ENCODE results near the gene TPPP3.

The TPPP3 gene

GRCh38 chr16:67423015-67423414 is 29.7 kb upstream of the TPPP3 start:
- H3K23ac ChIP-seq (ENCODE audit: low read length in 2 of 2) = no peak overlapping the region
- no peaks in the 10 kb centered on the region for H3K9me3 ChIP-seq (ENCODE audit: control insufficient read depth, low read length)
- H2BK120ac ChIP-seq (ENCODE audit: low read depth, low read length) = no peak overlapping the region
- no peak overlapping the region for H2BK15ac ChIP-seq (ENCODE audit: low read depth, poor library complexity, severe bottlenecking)
- no peak for DNase-seq
- H3K27me3 ChIP-seq (ENCODE audit: control insufficient read depth in 1 of 2, insufficient read depth in 1 of 2, low read length in 2 of 2) = peaks cover 0 to 67% of the 10 kb centered on the region in 2 experiments
- H2AK5ac ChIP-seq (ENCODE audit: low read length, severe bottlenecking) = no peak overlapping the region
- H3K4me1 ChIP-seq (ENCODE audit: control insufficient read depth, insufficient read depth, low read depth, low read length) = no peaks in the 10 kb centered on the region
- no peaks in the 10 kb centered on the region for H3K36me3 ChIP-seq (ENCODE audit: control insufficient read depth in 1 of 2, insufficient read depth in 2 of 2, low read depth in 1 of 2, low read length in 2 of 2)
- no peak overlapping the region for H4K91ac ChIP-seq (ENCODE audit: low read length)
- no peak overlapping the region for H3K27ac ChIP-seq (ENCODE audit: low read length, poor library complexity, severe bottlenecking)
- no peak overlapping the region for H3K4ac ChIP-seq (ENCODE audit: low read depth in 1 of 2, low read length in 2 of 2)
- no peak overlapping the region for H3K18ac ChIP-seq (ENCODE audit: low read depth in 1 of 2, low read length in 2 of 2)
- no peak overlapping the region for H3K4me3 ChIP-seq (ENCODE audit: insufficient read depth in 1 of 2, low read depth in 1 of 2, low read length in 2 of 2)
- no peak overlapping the region for H3K9ac ChIP-seq (ENCODE audit: low read length)
- H2BK5ac ChIP-seq (ENCODE audit: low read depth, low read length, poor library complexity, severe bottlenecking) = no peak overlapping the region
- H2BK12ac ChIP-seq (ENCODE audit: low read length in 2 of 2) = no peak overlapping the region
- no peak overlapping the region for H4K8ac ChIP-seq (ENCODE audit: low read length)
- no peak overlapping the region for H2AFZ ChIP-seq (ENCODE audit: low read depth, low read length)
- 92% methylated on average over 4 of the region's 5 CpGs for WGBS
- no peaks in the 10 kb centered on the region for H3K79me1 ChIP-seq (replicated peaks; ENCODE audit: low read length, poor library complexity, severe bottlenecking)
- H3K4me2 ChIP-seq (ENCODE audit: low read length, poor library complexity, severe bottlenecking) = no peak overlapping the region
- no peak overlapping the region for H3K14ac ChIP-seq (ENCODE audit: low read length in 2 of 2)

- no peak overlapping the region for H4K8ac ChIP-seq (ENCODE audit: low read length)
- H2BK12ac ChIP-seq (ENCODE audit: low read length in 2 of 2) = no peak overlapping the region
- H3K23ac ChIP-seq (ENCODE audit: low read length in 2 of 2) = no peak overlapping the region
- no peak overlapping the region for H3K4ac ChIP-seq (ENCODE audit: low read depth in 1 of 2, low read length in 2 of 2)
- no peaks in the 10 kb centered on the region for H3K9me3 ChIP-seq (ENCODE audit: control insufficient read depth, low read length)
- no peak overlapping the region for H3K9ac ChIP-seq (ENCODE audit: low read length)
- no peak overlapping the region for H4K91ac ChIP-seq (ENCODE audit: low read length)
- no peaks in the 10 kb centered on the region for H3K36me3 ChIP-seq (ENCODE audit: control insufficient read depth in 1 of 2, insufficient read depth in 2 of 2, low read depth in 1 of 2, low read length in 2 of 2)
- H3K4me1 ChIP-seq (ENCODE audit: control insufficient read depth, insufficient read depth, low read depth, low read length) = peaks cover 2% of the 10 kb centered on the region
- no peak overlapping the region for H3K27ac ChIP-seq (ENCODE audit: low read length, poor library complexity, severe bottlenecking)
- no peak overlapping the region for H2BK5ac ChIP-seq (ENCODE audit: low read depth, low read length, poor library complexity, severe bottlenecking)
- no peak overlapping the region for H3K4me3 ChIP-seq (ENCODE audit: insufficient read depth in 1 of 2, low read depth in 1 of 2, low read length in 2 of 2)
- H3K4me2 ChIP-seq (ENCODE audit: low read length, poor library complexity, severe bottlenecking) = no peak overlapping the region
- H3K27me3 ChIP-seq (ENCODE audit: control insufficient read depth in 1 of 2, insufficient read depth in 1 of 2, low read length in 2 of 2) = peaks cover 0 to 48% of the 10 kb centered on the region in 2 experiments
- no peak overlapping the region for H3K18ac ChIP-seq (ENCODE audit: low read depth in 1 of 2, low read length in 2 of 2)
- no peak overlapping the region for H2BK15ac ChIP-seq (ENCODE audit: low read depth, poor library complexity, severe bottlenecking)
- H2BK120ac ChIP-seq (ENCODE audit: low read depth, low read length) = no peak overlapping the region
- H2AFZ ChIP-seq (ENCODE audit: low read depth, low read length) = no peak overlapping the region
- no peak for DNase-seq
- no peak overlapping the region for H2AK5ac ChIP-seq (ENCODE audit: low read length, severe bottlenecking)
- no peaks in the 10 kb centered on the region for H3K79me1 ChIP-seq (replicated peaks; ENCODE audit: low read length, poor library complexity, severe bottlenecking)
- 67% methylated on average over 4 of the region's 4 CpGs for WGBS
- H3K14ac ChIP-seq (ENCODE audit: low read length in 2 of 2) = no peak overlapping the region
These were observed 27.7 kb upstream of the TPPP3 start for GRCh38 chr16:67421030-67421429.

- H3K9me3 ChIP-seq (ENCODE audit: control insufficient read depth, low read length) = no peaks in the 10 kb centered on the region
- H3K36me3 ChIP-seq (ENCODE audit: control insufficient read depth in 1 of 2, insufficient read depth in 2 of 2, low read depth in 1 of 2, low read length in 2 of 2) = no peaks in the 10 kb centered on the region
- no peak overlapping the region for H2AFZ ChIP-seq (ENCODE audit: low read depth, low read length)
- H3K14ac ChIP-seq (ENCODE audit: low read length in 2 of 2) = no peak overlapping the region
- H2BK15ac ChIP-seq (ENCODE audit: low read depth, poor library complexity, severe bottlenecking) = no peak overlapping the region
- WGBS = 68% methylated on average over 2 of the region's 3 CpGs
- no peak overlapping the region for H2BK5ac ChIP-seq (ENCODE audit: low read depth, low read length, poor library complexity, severe bottlenecking)
- H3K4ac ChIP-seq (ENCODE audit: low read depth in 1 of 2, low read length in 2 of 2) = no peak overlapping the region
- H4K8ac ChIP-seq (ENCODE audit: low read length) = no peak overlapping the region
- H3K79me1 ChIP-seq (replicated peaks; ENCODE audit: low read length, poor library complexity, severe bottlenecking) = peaks cover 3% of the 10 kb centered on the region
- H3K4me3 ChIP-seq (ENCODE audit: insufficient read depth in 1 of 2, low read depth in 1 of 2, low read length in 2 of 2) = no peak overlapping the region
- H2AK5ac ChIP-seq (ENCODE audit: low read length, severe bottlenecking) = no peak overlapping the region
- H3K4me2 ChIP-seq (ENCODE audit: low read length, poor library complexity, severe bottlenecking) = no peak overlapping the region
- H3K27ac ChIP-seq (ENCODE audit: low read length, poor library complexity, severe bottlenecking) = no peak overlapping the region
- H3K18ac ChIP-seq (ENCODE audit: low read depth in 1 of 2, low read length in 2 of 2) = no peak overlapping the region
- H3K27me3 ChIP-seq (ENCODE audit: control insufficient read depth in 1 of 2, insufficient read depth in 1 of 2, low read length in 2 of 2) = peaks cover 0 to 37% of the 10 kb centered on the region in 2 experiments
- peaks cover 2% of the 10 kb centered on the region for H3K4me1 ChIP-seq (ENCODE audit: control insufficient read depth, insufficient read depth, low read depth, low read length)
- no peak overlapping the region for H3K23ac ChIP-seq (ENCODE audit: low read length in 2 of 2)
- H3K9ac ChIP-seq (ENCODE audit: low read length) = no peak overlapping the region
- no peak overlapping the region for H2BK120ac ChIP-seq (ENCODE audit: low read depth, low read length)
- no peak overlapping the region for H4K91ac ChIP-seq (ENCODE audit: low read length)
- DNase-seq = no peak
- H2BK12ac ChIP-seq (ENCODE audit: low read length in 2 of 2) = no peak overlapping the region
These were observed 26.6 kb upstream of the TPPP3 start for GRCh38 chr16:67419931-67420330.

GRCh38 chr16:67419502-67419901 is 26.2 kb upstream of the TPPP3 start:
- no peak overlapping the region for H4K91ac ChIP-seq (ENCODE audit: low read length)
- no peak overlapping the region for H2AFZ ChIP-seq (ENCODE audit: low read depth, low read length)
- no peak overlapping the region for H3K27ac ChIP-seq (ENCODE audit: low read length, poor library complexity, severe bottlenecking)
- no peak overlapping the region for H4K8ac ChIP-seq (ENCODE audit: low read length)
- H3K36me3 ChIP-seq (ENCODE audit: control insufficient read depth in 1 of 2, insufficient read depth in 2 of 2, low read depth in 1 of 2, low read length in 2 of 2) = peaks cover 0 to 2% of the 10 kb centered on the region in 2 experiments
- H2BK5ac ChIP-seq (ENCODE audit: low read depth, low read length, poor library complexity, severe bottlenecking) = no peak overlapping the region
- H3K27me3 ChIP-seq (ENCODE audit: control insufficient read depth in 1 of 2, insufficient read depth in 1 of 2, low read length in 2 of 2) = peaks cover 0 to 33% of the 10 kb centered on the region in 2 experiments
- H3K18ac ChIP-seq (ENCODE audit: low read depth in 1 of 2, low read length in 2 of 2) = no peak overlapping the region
- no peak overlapping the region for H3K14ac ChIP-seq (ENCODE audit: low read length in 2 of 2)
- H3K4me1 ChIP-seq (ENCODE audit: control insufficient read depth, insufficient read depth, low read depth, low read length) = peaks cover 2% of the 10 kb centered on the region
- H3K4ac ChIP-seq (ENCODE audit: low read depth in 1 of 2, low read length in 2 of 2) = no peak overlapping the region
- no peak overlapping the region for H2BK15ac ChIP-seq (ENCODE audit: low read depth, poor library complexity, severe bottlenecking)
- no peak overlapping the region for H3K9ac ChIP-seq (ENCODE audit: low read length)
- H3K4me3 ChIP-seq (ENCODE audit: insufficient read depth in 1 of 2, low read depth in 1 of 2, low read length in 2 of 2) = no peak overlapping the region
- no peak overlapping the region for H2BK12ac ChIP-seq (ENCODE audit: low read length in 2 of 2)
- no peak overlapping the region for H2AK5ac ChIP-seq (ENCODE audit: low read length, severe bottlenecking)
- no peaks in the 10 kb centered on the region for H3K9me3 ChIP-seq (ENCODE audit: control insufficient read depth, low read length)
- no peak overlapping the region for H3K4me2 ChIP-seq (ENCODE audit: low read length, poor library complexity, severe bottlenecking)
- no peak for DNase-seq
- H3K23ac ChIP-seq (ENCODE audit: low read length in 2 of 2) = no peak overlapping the region
- peaks cover 3% of the 10 kb centered on the region for H3K79me1 ChIP-seq (replicated peaks; ENCODE audit: low read length, poor library complexity, severe bottlenecking)
- H2BK120ac ChIP-seq (ENCODE audit: low read depth, low read length) = no peak overlapping the region
- 88% methylated on average over 2 of the region's 3 CpGs for WGBS
